WTC11 (cell line): ENCODE data around the gene FST.

Source experiments
- NR3C1 ChIP-seq: sonication (generic); formaldehyde crosslinking; conservative IDR thresholded peaks from 2 replicates; pipeline ENCODE4 v1.8.1; 2023; ENCODE audit warnings: low read depth, mild to moderate bottlenecking, missing genetic modification reagents
- ZNF121 ChIP-seq: sonication (generic); formaldehyde crosslinking; IDR thresholded peaks from 2 replicates; pipeline ENCODE4 v1.8.0; 2023; ENCODE audit warnings: missing genetic modification reagents

DNA sequence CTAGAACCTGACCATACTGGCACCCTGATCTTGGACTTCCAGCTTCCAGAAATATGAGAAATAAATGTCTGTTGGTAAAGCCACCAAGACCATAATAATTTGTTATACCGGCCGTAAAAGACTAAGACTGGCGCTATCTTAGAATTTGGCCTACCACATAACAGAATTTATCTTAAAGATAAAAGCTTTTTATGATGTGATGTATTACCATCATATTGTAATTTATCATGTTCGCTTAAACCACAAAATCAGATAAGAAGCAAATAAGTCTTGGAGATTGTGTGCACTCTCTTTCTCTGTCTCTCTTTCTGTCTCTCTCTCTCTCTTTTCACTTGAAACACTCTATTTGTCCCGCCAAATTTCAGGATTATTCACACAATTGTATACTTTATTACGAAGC lies 35.6 kb downstream of the FST start:
- TF ChIP-seq NR3C1 (CRISPR knock-in tag): no peak
- TF ChIP-seq ZNF121 (CRISPR knock-in tag): no peak
